ENCODE results near the gene ZNF423. TPM values are rescaled to one million over a fixed set of nuclear protein-coding genes. Genes with fewer than 3 reads are reported as not detected.

Gene ZNF423
- total RNA-seq, 1 donor from 2014 or later, result 3.9 TPM

- DNase-seq (ENCODE audit: low read depth in 2 of 2), result no peak
Observed at GRCh38 chr16:49849037-49849753, 6.7 kb downstream of the ZNF423 start.

DNA sequence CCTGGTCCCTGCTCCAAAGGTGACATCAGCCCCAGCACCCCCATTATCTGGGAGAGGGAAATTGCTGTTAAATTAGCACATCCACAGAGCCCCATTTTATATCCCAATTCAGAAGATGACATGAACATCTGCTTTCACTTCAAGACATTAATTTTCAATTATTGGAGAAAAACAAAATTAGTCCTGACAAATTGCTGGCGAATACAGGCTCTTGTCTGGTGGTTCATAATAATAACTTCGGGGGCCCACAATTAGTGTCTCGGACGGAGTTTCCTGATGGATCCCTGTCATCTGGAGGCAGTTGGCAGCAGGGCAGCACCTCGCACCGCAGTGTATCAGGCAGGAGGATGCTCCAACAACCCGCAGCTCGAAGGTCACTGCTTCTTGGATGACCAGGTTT is 7.4 kb downstream of the ZNF423 start:
- no peak for DNase-seq (ENCODE audit: low read depth in 2 of 2)

GRCh38 chr16:49846800-49847199 is 9.1 kb downstream of the ZNF423 start:
- DNase-seq (ENCODE audit: low read depth in 2 of 2), result no peak

DNA sequence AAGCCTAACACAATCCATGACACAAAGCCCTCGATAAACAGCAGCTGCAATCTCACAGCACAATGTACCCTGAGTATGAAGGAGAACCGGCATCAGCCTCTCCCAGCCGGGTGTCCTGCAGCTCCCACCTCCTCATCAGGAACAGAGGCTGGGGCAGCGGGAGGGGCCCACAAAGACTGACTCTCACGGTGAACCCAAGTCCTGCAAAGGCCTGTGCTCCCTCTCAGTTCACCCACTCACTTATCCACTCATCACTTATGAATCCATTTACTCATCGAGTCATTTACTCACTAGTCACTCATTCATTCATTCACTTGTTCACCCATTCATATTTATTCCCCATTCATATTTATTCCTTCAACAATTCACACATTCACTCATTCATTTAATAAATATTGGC is 11.6 kb downstream of the ZNF423 start:
- no peak for DNase-seq (ENCODE audit: low read depth in 2 of 2)

GRCh38 chr16:49843758-49844157 is 12.2 kb downstream of the ZNF423 start:
- no peak for DNase-seq (ENCODE audit: low read depth in 2 of 2)

GRCh38 chr16:49842972-49843371 is 12.9 kb downstream of the ZNF423 start:
- DNase-seq (ENCODE audit: low read depth in 2 of 2), result no peak

GRCh38 chr16:49839017-49839825 is 16.7 kb downstream of the ZNF423 start:
- DNase-seq (ENCODE audit: low read depth in 2 of 2), result no peak

DNA sequence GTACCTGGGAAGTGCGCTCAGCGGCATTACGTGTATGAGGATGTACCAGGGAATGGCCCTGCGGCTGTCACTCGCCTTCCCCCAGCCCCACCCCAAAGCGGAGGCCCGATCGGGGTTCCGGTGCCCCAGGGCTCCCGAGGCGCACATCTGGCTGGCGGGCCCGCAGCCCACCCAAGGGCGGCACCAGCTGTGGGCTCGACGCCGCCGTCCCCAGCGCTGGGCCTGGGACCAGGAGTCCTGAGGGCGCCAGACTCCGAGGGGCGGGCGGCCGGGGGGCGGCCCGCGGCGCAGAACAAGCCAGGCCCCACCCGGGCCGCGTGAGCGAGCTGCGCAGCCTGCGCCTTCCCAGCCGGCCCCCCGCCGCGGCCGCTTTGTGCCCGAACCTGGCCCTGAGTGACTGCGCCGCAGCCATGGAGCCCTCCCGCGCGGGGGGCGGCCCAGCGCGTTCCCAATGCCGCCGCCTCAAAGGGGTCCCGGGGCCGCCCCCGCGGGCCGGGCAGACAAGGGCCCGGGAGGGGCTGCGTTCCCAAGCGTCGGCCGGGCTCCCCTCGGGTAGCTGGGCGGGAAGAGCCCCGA is 17.4 kb downstream of the ZNF423 start:
- DNase-seq (ENCODE audit: low read depth in 2 of 2), result no peak

- no peak for DNase-seq (ENCODE audit: low read depth in 2 of 2)
Observed at GRCh38 chr16:49837688-49838410, 18.1 kb downstream of the ZNF423 start.

DNA sequence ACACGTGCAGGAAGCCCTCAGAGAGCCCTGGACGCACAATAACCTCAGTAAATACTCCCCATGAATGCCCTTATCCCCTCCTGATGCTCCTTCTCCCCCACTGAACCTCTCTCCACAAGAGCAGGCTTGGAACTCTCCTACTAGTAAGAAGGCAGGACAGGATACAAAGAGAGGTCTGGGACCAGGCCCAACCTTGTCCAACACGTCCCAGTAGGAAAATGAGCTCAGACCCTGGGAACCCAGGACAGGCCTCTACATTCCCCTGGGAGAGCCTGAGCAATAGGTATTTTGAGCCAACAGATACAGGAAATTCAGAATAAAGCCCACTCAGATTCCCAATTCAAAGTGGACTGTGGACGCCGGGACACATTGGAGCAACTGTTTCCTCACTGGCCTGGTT is 19.2 kb downstream of the ZNF423 start:
- DNase-seq (ENCODE audit: low read depth in 2 of 2), result no peak

- no peak for DNase-seq (ENCODE audit: low read depth in 2 of 2)
Observed at GRCh38 chr16:49836218-49836617, 19.7 kb downstream of the ZNF423 start.

DNA sequence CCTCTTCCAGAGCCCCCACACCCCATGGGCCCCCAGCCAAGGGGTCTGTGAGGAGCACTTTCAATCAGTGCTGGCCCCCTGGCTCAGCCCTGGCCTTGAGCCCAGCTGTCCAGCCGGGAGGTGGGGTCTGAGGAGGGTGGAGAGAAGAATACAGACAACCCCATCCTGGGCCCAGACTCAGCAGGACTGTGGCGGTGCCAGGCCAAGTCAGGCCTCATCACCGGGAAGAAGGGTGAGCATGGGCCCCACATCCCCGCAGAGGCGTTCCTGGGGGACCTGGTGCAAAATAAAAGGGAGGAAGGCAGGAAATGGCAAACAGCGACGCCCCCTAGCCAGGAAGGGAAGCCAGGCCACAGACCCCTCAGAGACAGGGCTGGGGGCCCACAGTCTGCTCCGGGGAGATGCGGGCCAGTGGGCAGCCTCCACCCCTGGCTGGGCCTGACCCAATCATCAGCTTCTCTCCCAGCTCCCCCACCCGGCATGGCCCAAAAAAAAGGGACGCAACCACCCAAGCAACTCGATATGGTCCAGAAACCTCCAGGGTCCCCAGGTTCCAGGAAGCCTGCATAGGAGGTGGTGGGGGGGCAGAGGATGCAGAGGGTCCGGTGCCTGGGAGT is 20.6 kb downstream of the ZNF423 start:
- no peak for DNase-seq (ENCODE audit: low read depth in 2 of 2)

GRCh38 chr16:49834531-49835151 is 21.3 kb downstream of the ZNF423 start:
- DNase-seq (ENCODE audit: low read depth in 2 of 2), result no peak

GRCh38 chr16:49833796-49834530 is 21.9 kb downstream of the ZNF423 start:
- DNase-seq (ENCODE audit: low read depth in 2 of 2), result no peak

DNA sequence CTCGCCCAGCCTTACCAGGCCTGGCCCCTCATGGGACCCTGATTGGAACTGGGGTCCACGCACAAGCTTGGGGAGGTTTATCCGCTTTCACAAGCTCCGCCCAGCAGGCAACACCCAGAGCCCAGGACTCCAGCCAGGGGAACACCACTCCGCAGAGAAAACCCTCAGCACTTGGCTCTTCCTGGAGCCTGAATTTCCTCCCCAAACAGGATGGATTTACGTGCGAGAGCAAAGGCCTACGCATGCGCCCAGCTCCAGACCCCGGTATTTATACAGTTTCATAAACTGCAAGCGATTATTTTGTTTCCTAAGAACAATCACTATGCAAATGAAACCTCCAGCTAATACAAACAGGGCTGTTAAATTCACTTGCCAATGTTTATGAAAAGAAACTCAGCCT is 22.8 kb downstream of the ZNF423 start:
- peak; percentile 67 to 91 for DNase-seq (ENCODE audit: low read depth in 2 of 2)

GRCh38 chr16:49832177-49832576 is 23.7 kb downstream of the ZNF423 start:
- no peak for DNase-seq (ENCODE audit: low read depth in 2 of 2)

DNA sequence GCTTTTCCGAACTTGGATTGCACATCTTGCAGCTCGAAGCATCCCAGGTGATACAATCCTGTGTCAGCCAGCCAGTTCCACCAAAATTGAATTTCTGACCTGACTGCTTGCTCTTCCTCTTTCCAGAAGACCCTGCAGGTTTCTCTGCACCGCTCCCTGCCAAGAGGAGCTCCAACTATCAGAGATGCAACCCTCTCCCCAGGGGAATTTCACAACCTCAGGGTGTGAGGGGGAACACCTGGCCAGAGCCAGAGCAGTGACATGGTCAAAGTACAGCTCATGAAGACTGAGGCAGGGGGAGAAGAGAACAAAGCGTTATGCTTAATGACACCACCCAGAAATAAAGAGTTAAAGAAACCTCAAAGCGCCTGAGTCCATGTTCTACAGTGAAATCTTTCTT is 25.0 kb downstream of the ZNF423 start:
- DNase-seq (ENCODE audit: low read depth in 2 of 2), result no peak

- DNase-seq (ENCODE audit: low read depth in 2 of 2), result no peak
Observed at GRCh38 chr16:49828533-49829267, 27.2 kb downstream of the ZNF423 start.

- DNase-seq (ENCODE audit: low read depth in 2 of 2), result peak in 1 of 2 donors; percentile 58
Observed at GRCh38 chr16:49827805-49828438, 28.0 kb downstream of the ZNF423 start.
